Pons (tissue), 1 donor: ENCODE measurements around the gene AEBP2.
"Not testable (repeated sequence)": the region's sequence is repeated elsewhere in the genome, so short reads cannot be mapped to it uniquely, and the experiment has no call there.

ENCODE experiments used
- DNase-seq: peaks from one replicate; pipeline ENCODE4 v3.0.0-alpha.2; 2016; ENCODE audit warnings: low spot score

Gene AEBP2, protein sequence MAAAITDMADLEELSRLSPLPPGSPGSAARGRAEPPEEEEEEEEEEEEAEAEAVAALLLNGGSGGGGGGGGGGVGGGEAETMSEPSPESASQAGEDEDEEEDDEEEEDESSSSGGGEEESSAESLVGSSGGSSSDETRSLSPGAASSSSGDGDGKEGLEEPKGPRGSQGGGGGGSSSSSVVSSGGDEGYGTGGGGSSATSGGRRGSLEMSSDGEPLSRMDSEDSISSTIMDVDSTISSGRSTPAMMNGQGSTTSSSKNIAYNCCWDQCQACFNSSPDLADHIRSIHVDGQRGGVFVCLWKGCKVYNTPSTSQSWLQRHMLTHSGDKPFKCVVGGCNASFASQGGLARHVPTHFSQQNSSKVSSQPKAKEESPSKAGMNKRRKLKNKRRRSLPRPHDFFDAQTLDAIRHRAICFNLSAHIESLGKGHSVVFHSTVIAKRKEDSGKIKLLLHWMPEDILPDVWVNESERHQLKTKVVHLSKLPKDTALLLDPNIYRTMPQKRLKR

DNA sequence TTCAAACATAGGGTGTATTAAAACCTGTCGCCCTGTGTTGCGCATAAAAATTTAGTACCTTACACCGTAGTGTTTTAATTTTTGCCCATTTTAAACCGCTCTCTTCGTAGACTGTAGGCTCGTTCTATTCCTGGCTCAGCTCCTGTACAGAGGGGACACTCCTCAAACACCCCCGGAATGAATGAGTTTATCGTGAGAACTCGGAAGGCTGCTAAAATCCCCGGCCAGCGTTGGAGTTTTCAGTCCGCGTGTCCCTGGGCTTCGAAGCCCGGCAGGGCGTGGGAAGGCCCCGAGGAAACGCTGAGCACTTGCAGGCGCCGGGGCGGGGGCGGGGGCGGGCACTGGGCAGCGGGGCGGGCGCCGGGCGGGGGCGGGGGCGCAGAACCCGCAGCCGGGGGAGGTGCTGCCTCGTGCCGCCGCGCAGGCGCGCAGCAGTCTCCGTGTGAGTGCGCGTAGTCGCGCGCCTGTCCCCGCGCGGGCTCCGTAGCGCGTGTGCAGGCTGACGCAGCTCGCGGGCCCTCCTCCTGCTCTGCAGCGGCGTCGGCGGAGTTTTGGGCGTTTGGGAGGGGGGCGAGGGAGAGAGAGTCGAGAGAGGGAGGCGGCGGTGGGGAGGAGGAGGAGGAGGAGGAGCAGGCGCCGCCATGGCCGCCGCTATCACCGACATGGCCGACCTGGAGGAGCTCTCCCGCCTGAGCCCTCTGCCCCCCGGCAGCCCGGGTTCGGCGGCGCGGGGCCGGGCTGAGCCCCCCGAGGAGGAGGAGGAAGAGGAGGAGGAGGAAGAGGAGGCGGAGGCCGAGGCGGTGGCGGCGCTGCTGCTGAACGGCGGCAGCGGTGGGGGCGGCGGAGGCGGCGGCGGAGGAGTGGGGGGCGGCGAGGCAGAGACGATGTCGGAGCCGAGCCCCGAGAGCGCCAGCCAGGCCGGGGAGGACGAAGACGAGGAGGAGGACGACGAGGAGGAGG lies at the start of gene AEBP2:
TSS of gene AEBP2 (plus strand) at position 434 of the 960 bp plus-strand sequence. CDS start at position 642, 208 bp downstream.
- peak; percentile 93 for DNase-seq

DNA sequence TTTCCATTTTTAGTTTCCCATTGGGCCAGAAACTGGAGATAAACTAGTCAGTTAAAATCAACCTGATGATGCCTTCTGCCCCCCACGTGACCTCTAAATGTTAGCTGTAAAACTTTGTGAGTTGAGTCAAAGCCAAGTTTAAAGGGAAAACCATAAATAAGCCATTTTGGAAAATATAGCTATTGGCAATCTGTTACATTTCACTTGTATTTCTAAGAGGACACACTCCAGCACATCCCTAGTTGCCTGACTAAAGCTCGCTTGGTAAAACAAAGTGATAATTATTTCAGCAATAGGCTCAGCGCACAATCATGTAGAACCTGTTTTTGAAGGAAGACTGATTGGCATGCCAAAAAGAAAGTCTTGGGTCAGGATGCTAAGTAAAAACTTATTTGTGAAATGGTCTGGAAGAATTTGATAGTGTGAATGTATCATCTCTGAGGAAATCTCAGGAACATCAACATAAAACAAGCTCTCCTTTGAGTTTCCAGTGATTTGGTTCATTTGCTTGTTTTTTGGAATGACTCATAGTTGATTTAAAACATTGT lies 49.2 kb upstream of the AEBP2 start:
- no peak for DNase-seq

- not testable (repeated sequence) for DNase-seq
These were observed 46.6 kb upstream of the AEBP2 start for GRCh38 chr12:19392644-19393043.

- DNase-seq, result no peak
These were observed 44.9 kb upstream of the AEBP2 start for GRCh38 chr12:19394385-19394784.

- DNase-seq, result no peak
These were observed 41.8 kb upstream of the AEBP2 start for GRCh38 chr12:19397534-19397933.

DNA sequence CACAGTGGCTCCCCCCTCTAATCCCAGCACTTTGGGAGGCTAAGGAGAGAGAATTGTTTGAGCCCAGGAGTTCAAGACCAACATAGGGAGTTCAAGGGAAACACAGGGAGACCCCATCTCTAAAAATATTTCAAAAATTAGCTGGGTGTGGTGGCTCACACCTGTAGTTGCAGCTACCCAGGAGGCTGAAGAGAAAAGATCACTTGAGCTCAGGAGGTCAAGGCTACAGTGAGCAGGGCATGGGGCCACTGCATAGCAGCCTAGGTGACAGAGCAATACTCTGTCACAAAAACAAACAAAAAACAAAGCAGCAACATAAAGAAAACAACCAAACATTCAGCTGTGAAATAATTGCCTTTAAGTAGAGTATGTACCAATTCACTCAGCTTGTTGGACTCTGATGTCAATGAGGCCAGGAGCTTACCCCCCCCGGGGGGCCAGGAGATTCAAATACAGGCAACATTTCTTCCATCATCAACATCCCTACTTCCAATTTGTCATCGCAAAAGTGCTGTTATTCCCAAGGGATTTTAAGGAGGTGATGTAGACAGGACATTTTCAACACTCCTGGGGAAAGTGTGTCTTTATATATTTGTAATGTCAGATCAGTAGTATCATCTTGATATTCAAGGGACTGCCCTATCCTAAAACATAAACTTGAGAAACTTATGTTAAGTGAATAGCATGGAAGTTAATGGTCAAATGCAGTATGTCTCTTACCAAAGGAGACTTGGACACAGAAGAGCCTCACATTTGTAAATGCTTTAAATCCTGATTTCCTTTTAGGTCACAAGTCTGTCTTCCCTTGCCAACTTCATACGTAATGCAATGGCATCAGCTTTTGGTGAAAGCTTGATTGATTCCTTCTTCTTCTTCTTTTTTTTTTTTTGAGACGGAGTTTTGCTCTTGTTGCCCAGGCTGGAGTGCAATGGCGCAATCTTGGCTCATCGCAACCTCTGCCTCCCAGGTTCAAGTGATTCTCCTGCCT lies 40.6 kb upstream of the AEBP2 start:
- no peak for DNase-seq

- not testable (repeated sequence) for DNase-seq
These were observed 38.5 kb upstream of the AEBP2 start for GRCh38 chr12:19400649-19401285.

- DNase-seq, result no peak
These were observed 37.1 kb upstream of the AEBP2 start for GRCh38 chr12:19402211-19402610.

GRCh38 chr12:19402743-19403431 lies 36.4 kb upstream of the AEBP2 start:
- DNase-seq, result peak; percentile 74

DNA sequence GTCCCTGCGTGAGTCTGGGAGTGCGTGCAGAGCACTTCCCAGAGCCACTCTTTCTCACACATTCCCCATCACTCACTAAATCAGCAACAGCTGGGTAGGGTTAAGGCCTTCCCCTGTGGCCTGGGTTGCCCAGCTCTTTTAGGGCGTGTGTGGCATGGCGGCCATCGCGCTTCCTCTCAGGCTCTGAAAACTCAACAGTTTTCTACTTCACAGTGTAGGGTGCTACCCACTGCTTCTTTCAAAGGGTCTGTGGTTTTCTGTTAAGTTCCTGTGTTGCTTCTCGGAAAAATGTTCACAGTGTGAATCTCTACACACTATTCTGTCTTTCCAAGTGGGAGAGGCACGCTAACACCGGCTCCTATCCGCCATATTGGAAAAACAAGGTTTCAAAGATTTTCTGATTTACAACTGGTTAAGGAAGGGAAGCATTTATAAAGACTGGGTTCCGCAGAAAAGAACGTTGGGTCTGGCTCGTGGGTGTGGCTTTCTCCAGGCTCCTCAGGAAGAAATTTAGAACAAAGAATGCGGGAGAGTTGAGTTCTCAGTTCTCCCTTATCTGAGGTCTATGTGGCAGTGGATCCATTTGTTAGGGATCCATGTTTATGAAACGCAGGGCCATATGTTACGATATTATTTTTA lies 34.9 kb upstream of the AEBP2 start:
- no peak for DNase-seq

DNA sequence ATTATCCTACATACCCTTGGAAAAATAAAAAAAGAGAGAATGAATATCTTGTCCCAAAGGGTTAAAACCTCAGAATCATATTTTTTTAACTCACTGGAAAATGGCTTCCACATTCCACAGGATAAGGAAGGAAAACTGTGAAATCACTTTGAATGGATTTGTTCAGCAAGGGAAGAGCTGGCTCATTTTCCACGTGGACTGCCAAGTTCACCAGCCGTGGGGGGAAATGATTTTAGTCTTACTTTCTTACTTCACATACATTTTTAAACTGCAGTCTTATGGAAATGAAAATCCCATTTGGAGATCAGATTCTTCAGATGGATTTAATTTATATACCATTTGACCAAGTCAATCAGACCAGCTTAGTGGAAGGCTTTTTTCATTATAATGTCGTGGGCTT lies 29.9 kb upstream of the AEBP2 start:
- DNase-seq, result no peak

- no peak for DNase-seq
These were observed 29.1 kb upstream of the AEBP2 start for GRCh38 chr12:19410211-19410610.

- no peak for DNase-seq
These were observed 28.6 kb upstream of the AEBP2 start for GRCh38 chr12:19410629-19411185.

DNA sequence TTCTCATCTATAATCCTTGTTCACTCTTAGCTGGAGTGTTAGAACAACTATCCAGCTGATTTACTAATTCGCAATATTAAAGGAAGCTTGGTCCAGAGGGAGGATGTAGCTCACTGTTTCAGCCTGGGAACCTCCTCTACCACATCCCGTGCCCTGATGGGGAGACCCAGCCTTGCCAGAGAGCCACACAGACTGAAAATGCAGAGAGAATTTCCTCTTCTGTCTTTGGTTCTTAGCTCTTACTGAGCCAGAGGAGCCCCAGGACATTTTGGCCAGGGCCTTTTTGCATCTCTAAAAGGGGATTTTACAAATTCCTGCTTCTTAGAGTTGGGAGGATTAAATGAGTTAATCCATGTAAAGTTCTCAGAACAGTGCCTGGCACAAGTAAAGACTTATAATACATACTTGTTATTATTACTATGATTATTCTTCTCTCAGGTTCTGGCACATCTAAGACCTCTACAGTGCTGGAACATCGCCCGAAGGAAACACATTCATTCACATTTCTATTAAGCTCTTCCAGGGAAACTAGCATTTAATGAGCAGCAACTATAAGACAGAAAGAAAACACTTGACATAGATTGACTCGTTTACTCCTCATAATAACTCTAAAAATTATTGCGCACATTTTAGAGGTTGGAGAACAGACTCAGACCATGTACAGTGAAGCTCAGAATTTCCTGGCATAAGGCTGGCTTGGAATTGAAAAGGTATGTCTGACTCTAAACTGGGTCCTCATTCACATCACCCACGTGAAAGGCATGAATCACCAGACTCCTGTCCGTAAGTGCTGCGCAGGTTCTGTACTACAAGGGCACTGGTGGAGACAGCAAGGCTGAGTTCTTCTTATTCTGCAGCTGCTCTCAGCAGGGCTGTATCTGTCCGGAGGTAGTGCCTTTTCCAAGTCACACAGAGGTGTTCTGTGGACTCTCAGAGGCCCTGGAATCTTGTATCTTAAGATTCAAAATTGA lies 27.8 kb upstream of the AEBP2 start:
- no peak for DNase-seq

DNA sequence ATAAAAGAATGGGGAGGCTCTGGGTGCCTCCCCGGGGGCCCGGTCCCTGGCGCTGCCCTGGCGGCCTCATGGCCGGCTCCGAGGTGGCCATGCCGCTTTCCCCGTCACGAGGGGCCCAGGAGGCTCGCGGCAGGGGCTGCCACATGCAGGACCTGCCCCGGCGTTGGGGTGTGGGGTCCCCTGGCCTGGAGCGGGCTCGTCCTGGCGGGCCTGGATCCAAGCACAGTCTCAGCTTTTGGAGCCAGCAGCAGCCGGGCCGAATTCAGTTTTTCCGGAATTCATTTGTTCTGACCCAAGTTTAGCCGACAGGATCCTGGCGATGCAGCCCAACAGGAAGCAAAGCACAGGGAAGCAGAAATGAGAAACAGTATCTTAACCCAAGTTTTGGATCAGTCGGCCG lies 26.4 kb upstream of the AEBP2 start:
- no peak for DNase-seq

GRCh38 chr12:19413582-19413981 lies 25.7 kb upstream of the AEBP2 start:
- not testable (repeated sequence) for DNase-seq

DNA sequence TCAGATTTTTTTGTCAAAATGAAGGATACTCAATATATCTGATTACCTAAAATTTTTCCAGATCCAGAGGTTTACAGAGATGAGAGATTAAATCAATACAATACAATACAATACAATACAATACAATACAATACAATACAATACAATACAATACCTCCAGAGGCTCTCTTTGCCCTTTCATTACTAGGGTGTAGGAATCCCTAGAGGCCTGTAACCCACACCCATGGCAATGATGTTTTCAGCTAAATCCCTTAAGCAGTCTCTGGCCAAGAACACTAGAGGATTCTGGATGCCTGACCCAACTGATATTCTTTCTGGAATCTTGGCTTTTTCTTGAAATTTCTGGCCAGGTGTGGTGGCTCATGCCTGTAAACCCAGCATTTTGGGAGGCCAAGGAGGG lies 23.7 kb upstream of the AEBP2 start:
- DNase-seq, result no peak

- DNase-seq, result no peak
These were observed 20.2 kb upstream of the AEBP2 start for GRCh38 chr12:19419086-19419485.
